Subcutaneous preadipocyte (primary cell): ENCODE measurements around the gene SCML2. TPM values are rescaled to one million over a fixed set of nuclear protein-coding genes. Genes with fewer than 3 reads are reported as not detected.

Experiments
- small RNA-seq: library from RNA; depleted of rRNA; stranded (forward); fragments of <200 nt; gene quantifications from one replicate; pipeline ENCODE3, GENCODE V24; 2012
- total RNA-seq: library from RNA; depleted of rRNA; stranded (reverse); fragments of >200 nt; gene quantifications from 2 replicates; pipeline ENCODE4 v1.2.3, GENCODE V29; 2012

Gene SCML2
- 1.5 and 2.7 TPM in 2 replicates for total RNA-seq

GRCh38 chrX:18354369-18355223, at the start of gene SCML2:
SCML2 (minus strand) TSS chrX:18354688; CDS start chrX:18334071, 20,617 bp downstream.

GRCh38 chrX:18220786-18221185, 133.7 kb downstream of the SCML2 start, which contains the start of gene BEND2:
BEND2 (minus strand) TSS chrX:18220886; CDS start chrX:18220750, 136 bp downstream.

Small RNA genes lying within 50 kb of the gene (small RNA-seq; reads per million reads assigned to genes)
- gene RF00019 (not detected), gene TMSB10P2 (not detected)

Other genes starting within 250 kb of the SCML2 start
- not detected in 2 replicates for gene BEND2, start 133.8 kb downstream of the SCML2 start, total RNA-seq
- 1.1 and 2.0 TPM in 2 replicates for gene CDKL5, start 70.9 kb upstream of the SCML2 start, total RNA-seq